Uterus (tissue), 2 donors: ENCODE data around the gene NXPH2.

Experiments
- CTCF ChIP-seq, 4 experiments: fragments of 200-600 bp in 2 of 4; fragments of 450-650 bp in 2 of 4; sonication (generic) in 2 of 4; IDR thresholded peaks; one replicate each; pipeline ENCODE4 v1.5.1; 2016 to 2019; ENCODE audit warnings: antibody characterized with exemption in 4 of 4, mild to moderate bottlenecking in 2 of 4, moderate library complexity in 1 of 4
- POLR2A ChIP-seq, 2 donors: fragments of 450-650 bp; IDR thresholded peaks; one replicate each; pipeline ENCODE4 v1.6.1; 2016; ENCODE audit warnings: antibody characterized with exemption in 2 of 2, mild to moderate bottlenecking in 1 of 2, moderate library complexity in 1 of 2

- no peak for TF ChIP-seq CTCF (IDR thresholded peaks at IDR 0.05)
- no peak for TF ChIP-seq POLR2A (IDR thresholded peaks at IDR 0.05)
Measured at GRCh38 chr2:138652378-138652777, 127.8 kb downstream of the NXPH2 start.
